Loucy (cell line): ENCODE measurements around the gene SDR42E2.

Experiments used
- H2AFZ ChIP-seq: fragments of 200-600 bp; sonication (generic); 2 replicates; pipeline ENCODE4 v1.6.0; 2016; ENCODE audit warnings: antibody characterized with exemption, mild to moderate bottlenecking, low read length, moderate library complexity
- H3F3A ChIP-seq: fragments of 200-600 bp; 2 replicates; pipeline ENCODE4 v1.6.0; 2016; ENCODE audit warnings: antibody characterized with exemption, low read depth, mild to moderate bottlenecking
- H3K27me3 ChIP-seq: fragments of 200-600 bp; sonication (generic); 2 replicates; pipeline ENCODE4 v1.6.1; 2014; ENCODE audit warnings: low read length, mild to moderate bottlenecking; ENCODE audit not compliant: insufficient read depth, poor library complexity, severe bottlenecking
- H3K36me3 ChIP-seq: fragments of 200-600 bp; sonication (generic); 2 replicates; pipeline ENCODE4 v1.6.1; 2016; ENCODE audit warnings: low read length; ENCODE audit not compliant: insufficient read depth
- H3K4me1 ChIP-seq: fragments of 200-600 bp; sonication (generic); 2 replicates; pipeline ENCODE4 v1.5.1; 2014; ENCODE audit warnings: low read length, mild to moderate bottlenecking; ENCODE audit not compliant: insufficient read depth, poor library complexity, severe bottlenecking
- H3K4me2 ChIP-seq: fragments of 200-600 bp; sonication (generic); 2 replicates; pipeline ENCODE4 v1.6.0; 2014; ENCODE audit warnings: antibody characterized with exemption, low read length, low read depth, mild to moderate bottlenecking; ENCODE audit not compliant: poor library complexity, severe bottlenecking
- H3K4me3 ChIP-seq: fragments of 200-600 bp; sonication (generic); 2 replicates; pipeline ENCODE4 v1.5.1; 2014; ENCODE audit warnings: low read length, mild to moderate bottlenecking, mixed read lengths; ENCODE audit not compliant: poor library complexity, severe bottlenecking
- H3K79me2 ChIP-seq: fragments of 200-600 bp; sonication (generic); 2 replicates; pipeline ENCODE4 v1.6.1; 2014; ENCODE audit warnings: low read length; ENCODE audit not compliant: insufficient read depth
- H3K9ac ChIP-seq: fragments of 200-600 bp; sonication (generic); 2 replicates; pipeline ENCODE4 v1.6.0; 2014; ENCODE audit warnings: mild to moderate bottlenecking, low read depth, low read length, moderate library complexity; ENCODE audit not compliant: poor library complexity, severe bottlenecking
- H3K9me2 ChIP-seq: fragments of 200-600 bp; sonication (generic); replicated peaks from 2 replicates; pipeline ENCODE4 v1.6.1; 2016; ENCODE audit warnings: low read depth, low read length, mixed read lengths
- H3K9me3 ChIP-seq: fragments of 200-600 bp; sonication (generic); 2 replicates; pipeline ENCODE4 v1.6.1; 2014; ENCODE audit warnings: mild to moderate bottlenecking, antibody characterized with exemption, low read length, low read depth; ENCODE audit not compliant: insufficient read depth
- H4K20me1 ChIP-seq: fragments of 200-600 bp; sonication (generic); 2 replicates; pipeline ENCODE4 v1.6.0; 2014; ENCODE audit warnings: antibody characterized with exemption, low read length, mild to moderate bottlenecking; ENCODE audit not compliant: insufficient read depth, poor library complexity, severe bottlenecking
- CTCF ChIP-seq: fragments of 200-600 bp; sonication (generic); conservative IDR thresholded peaks from 2 replicates; pipeline ENCODE4 v1.5.1; 2014; ENCODE audit warnings: mild to moderate bottlenecking, antibody characterized with exemption, low read length
- EZH2phosphoT487 ChIP-seq: fragments of 200-600 bp; IDR thresholded peaks from 2 replicates; pipeline ENCODE4 v1.6.1; 2018; ENCODE audit warnings: antibody characterized with exemption, mild to moderate bottlenecking, moderate library complexity, borderline replicate concordance

Gene SDR42E2

GRCh38 chr16:22144520-22144919 is 17.8 kb upstream of the SDR42E2 start:
- no peak overlapping the region for H3K4me3 ChIP-seq
- TF ChIP-seq CTCF = no peak
- TF ChIP-seq EZH2phosphoT487 = no peak
- no peaks in the 10 kb centered on the region for H3K4me1 ChIP-seq

GRCh38 chr16:22147853-22148252 is 14.5 kb upstream of the SDR42E2 start:
- Histone ChIP-seq H3K36me3 (no peaks in the 10 kb centered on the region), H2AFZ (no peak overlapping the region), H3K4me1 (no peaks in the 10 kb centered on the region), H3K27me3 (no peaks in the 10 kb centered on the region), H3K79me2 (no peaks in the 10 kb centered on the region), H3K4me3 (no peak overlapping the region), H3F3A (no peaks in the 10 kb centered on the region), H3K4me2 (no peak overlapping the region), H3K9me2 (no peaks in the 10 kb centered on the region), H3K9ac (no peak overlapping the region), H4K20me1 (no peaks in the 10 kb centered on the region), H3K9me3 (no peaks in the 10 kb centered on the region)
- TF ChIP-seq EZH2phosphoT487 = no peak
- no peak for TF ChIP-seq CTCF

More at GRCh38 chr16:22144520-22144919, 17.8 kb upstream of the SDR42E2 start:
- Histone ChIP-seq H4K20me1 (no peaks in the 10 kb centered on the region), H3K9ac (no peak overlapping the region), H3K79me2 (no peaks in the 10 kb centered on the region), H3K27me3 (no peaks in the 10 kb centered on the region), H2AFZ (no peak overlapping the region), H3K9me2 (no peaks in the 10 kb centered on the region), H3F3A (no peaks in the 10 kb centered on the region), H3K4me2 (no peak overlapping the region), H3K9me3 (no peaks in the 10 kb centered on the region), H3K36me3 (no peaks in the 10 kb centered on the region)

GRCh38 chr16:22151246-22151998 is 10.9 kb upstream of the SDR42E2 start:
- no peaks in the 10 kb centered on the region for H3K9me2 ChIP-seq
- TF ChIP-seq EZH2phosphoT487 = no peak
- TF ChIP-seq CTCF = no peak
- no peaks in the 10 kb centered on the region for H3K4me1 ChIP-seq
- H2AFZ ChIP-seq = no peak overlapping the region
- H4K20me1 ChIP-seq = no peaks in the 10 kb centered on the region
- H3K9me3 ChIP-seq = no peaks in the 10 kb centered on the region
- no peaks in the 10 kb centered on the region for H3K79me2 ChIP-seq
- H3K9ac ChIP-seq = no peak overlapping the region
- no peaks in the 10 kb centered on the region for H3K36me3 ChIP-seq
- no peak overlapping the region for H3K4me2 ChIP-seq
- no peak overlapping the region for H3K4me3 ChIP-seq
- no peaks in the 10 kb centered on the region for H3F3A ChIP-seq
- H3K27me3 ChIP-seq = no peaks in the 10 kb centered on the region
